Stimulated activated memory B cell treated with anti-CD40 and anti-IgM and Interleukin-4, amounts not matched to agents 10 μg/mL and 1 μg/mL and 100 μg/mL, for 72 hours (primary cell): ENCODE measurements around the gene HDAC9.

ENCODE experiments used
- ATAC-seq: fragments of 150-1000 bp; cut with Tn5 transposase; 2 replicates; pipeline ENCODE4 v1.10.0; 2021
- H3K27ac Mint-ChIP-seq: one replicate; pipeline ENCODE4 v1.8.0; 2022; ENCODE audit warnings: mild to moderate bottlenecking, mixed read lengths
- H3K27me3 Mint-ChIP-seq: one replicate; pipeline ENCODE4 v1.8.0; 2022; ENCODE audit warnings: mixed read lengths
- H3K36me3 Mint-ChIP-seq: one replicate; pipeline ENCODE4 v1.8.0; 2022; ENCODE audit warnings: mixed read lengths
- H3K4me1 Mint-ChIP-seq: one replicate; pipeline ENCODE4 v1.8.0; 2022; ENCODE audit warnings: mixed read lengths
- H3K4me3 Mint-ChIP-seq: one replicate; pipeline ENCODE4 v1.8.0; 2022; ENCODE audit warnings: mild to moderate bottlenecking, moderate library complexity, mixed read lengths
- H3K9me3 Mint-ChIP-seq: one replicate; pipeline ENCODE4 v1.8.0; 2022; ENCODE audit warnings: mixed read lengths

HDAC9 gene

GRCh38 chr7:18995811-18996426, 500.4 kb downstream of the HDAC9 start:
- Mint-ChIP-seq H3K4me1 (no peaks in the 10 kb centered on the region), H3K36me3 (peaks cover 9% of the 10 kb centered on the region), H3K27ac (no peak overlapping the region), H3K4me3 (no peak overlapping the region), H3K27me3 (no peaks in the 10 kb centered on the region), H3K9me3 (no peaks in the 10 kb centered on the region)
- ATAC-seq: no peak

GRCh38 chr7:18996583-18996982, 501.0 kb downstream of the HDAC9 start:
- ATAC-seq: no peak
- H3K36me3 Mint-ChIP-seq: peaks cover 8% of the 10 kb centered on the region
- no peaks in the 10 kb centered on the region for H3K9me3 Mint-ChIP-seq
- H3K4me1 Mint-ChIP-seq: no peaks in the 10 kb centered on the region
- no peak overlapping the region for H3K27ac Mint-ChIP-seq
- H3K4me3 Mint-ChIP-seq: no peak overlapping the region
- H3K27me3 Mint-ChIP-seq: no peaks in the 10 kb centered on the region

- Mint-ChIP-seq H3K27me3 (no peaks in the 10 kb centered on the region), H3K9me3 (no peaks in the 10 kb centered on the region), H3K4me3 (no peak overlapping the region), H3K36me3 (peaks cover 8% of the 10 kb centered on the region), H3K4me1 (no peaks in the 10 kb centered on the region), H3K27ac (no peak overlapping the region)
- ATAC-seq: no peak
Measured at GRCh38 chr7:18997477-18998150, 502.1 kb downstream of the HDAC9 start.

GRCh38 chr7:19000410-19000809, 504.9 kb downstream of the HDAC9 start:
- Mint-ChIP-seq H3K36me3 (peaks cover 8% of the 10 kb centered on the region), H3K27ac (no peak overlapping the region), H3K4me3 (no peak overlapping the region), H3K27me3 (no peaks in the 10 kb centered on the region), H3K9me3 (no peaks in the 10 kb centered on the region), H3K4me1 (no peaks in the 10 kb centered on the region)
- ATAC-seq: no peak

- Mint-ChIP-seq H3K4me3 (no peak overlapping the region), H3K27ac (no peak overlapping the region), H3K9me3 (no peaks in the 10 kb centered on the region), H3K27me3 (no peaks in the 10 kb centered on the region), H3K4me1 (no peaks in the 10 kb centered on the region), H3K36me3 (peaks cover 3% of the 10 kb centered on the region)
- no peak for ATAC-seq
Measured at GRCh38 chr7:19001854-19002253, 506.3 kb downstream of the HDAC9 start.

- no peak overlapping the region for H3K4me3 Mint-ChIP-seq
- no peaks in the 10 kb centered on the region for H3K9me3 Mint-ChIP-seq
- ATAC-seq: no peak
- H3K27me3 Mint-ChIP-seq: peaks cover 2% of the 10 kb centered on the region
- no peaks in the 10 kb centered on the region for H3K36me3 Mint-ChIP-seq
- no peaks in the 10 kb centered on the region for H3K4me1 Mint-ChIP-seq
- no peak overlapping the region for H3K27ac Mint-ChIP-seq
Measured at GRCh38 chr7:19009241-19009935, 513.8 kb downstream of the HDAC9 start.

- H3K4me3 Mint-ChIP-seq: no peak overlapping the region
- H3K9me3 Mint-ChIP-seq: no peaks in the 10 kb centered on the region
- no peak for ATAC-seq
- peaks cover 7% of the 10 kb centered on the region for H3K27me3 Mint-ChIP-seq
- no peaks in the 10 kb centered on the region for H3K4me1 Mint-ChIP-seq
- H3K36me3 Mint-ChIP-seq: no peaks in the 10 kb centered on the region
- no peak overlapping the region for H3K27ac Mint-ChIP-seq
Measured at GRCh38 chr7:19009936-19010280, 514.4 kb downstream of the HDAC9 start.

- Mint-ChIP-seq H3K36me3 (peaks cover 5% of the 10 kb centered on the region), H3K27ac (no peak overlapping the region), H3K27me3 (peaks cover 17% of the 10 kb centered on the region), H3K4me3 (no peak overlapping the region), H3K4me1 (no peaks in the 10 kb centered on the region), H3K9me3 (no peaks in the 10 kb centered on the region)
- ATAC-seq: no peak
Measured at GRCh38 chr7:19011212-19011611, 515.7 kb downstream of the HDAC9 start.

- no peak for ATAC-seq
- Mint-ChIP-seq H3K27me3 (peaks cover 45% of the 10 kb centered on the region), H3K9me3 (peaks cover 5% of the 10 kb centered on the region)
Measured at GRCh38 chr7:19015098-19015497, 519.5 kb downstream of the HDAC9 start.

GRCh38 chr7:19016140-19016539, 520.6 kb downstream of the HDAC9 start:
- no peak for ATAC-seq
- H3K9me3 Mint-ChIP-seq: peaks cover 5% of the 10 kb centered on the region
- no peak overlapping the region for H3K4me3 Mint-ChIP-seq
- no peak overlapping the region for H3K27ac Mint-ChIP-seq
- H3K4me1 Mint-ChIP-seq: no peaks in the 10 kb centered on the region
- H3K27me3 Mint-ChIP-seq: peaks cover 53% of the 10 kb centered on the region
- H3K36me3 Mint-ChIP-seq: peaks cover 5% of the 10 kb centered on the region

More at GRCh38 chr7:19015098-19015497, 519.5 kb downstream of the HDAC9 start:
- no peak overlapping the region for H3K4me3 Mint-ChIP-seq
- no peak overlapping the region for H3K27ac Mint-ChIP-seq
- H3K4me1 Mint-ChIP-seq: no peaks in the 10 kb centered on the region
- H3K36me3 Mint-ChIP-seq: peaks cover 5% of the 10 kb centered on the region

- Mint-ChIP-seq H3K27ac (no peak overlapping the region), H3K4me1 (no peaks in the 10 kb centered on the region), H3K36me3 (peaks cover 5% of the 10 kb centered on the region), H3K4me3 (no peak overlapping the region), H3K9me3 (peaks cover 5% of the 10 kb centered on the region), H3K27me3 (peaks cover 53% of the 10 kb centered on the region)
- no peak for ATAC-seq
Measured at GRCh38 chr7:19017374-19017773, 521.8 kb downstream of the HDAC9 start.

- no peak for ATAC-seq
- H3K27me3 Mint-ChIP-seq: peaks cover 44% of the 10 kb centered on the region
Measured at GRCh38 chr7:19020062-19020461, 524.5 kb downstream of the HDAC9 start.

GRCh38 chr7:19020711-19021110, 525.2 kb downstream of the HDAC9 start:
- Mint-ChIP-seq H3K9me3 (peaks cover 5% of the 10 kb centered on the region), H3K27me3 (peaks cover 41% of the 10 kb centered on the region), H3K4me3 (no peak overlapping the region), H3K27ac (no peak overlapping the region), H3K4me1 (no peaks in the 10 kb centered on the region), H3K36me3 (peaks cover 4% of the 10 kb centered on the region)
- no peak for ATAC-seq

More at GRCh38 chr7:19020062-19020461, 524.5 kb downstream of the HDAC9 start:
- peaks cover 5% of the 10 kb centered on the region for H3K36me3 Mint-ChIP-seq
- peaks cover 5% of the 10 kb centered on the region for H3K9me3 Mint-ChIP-seq
- no peaks in the 10 kb centered on the region for H3K4me1 Mint-ChIP-seq
- H3K27ac Mint-ChIP-seq: no peak overlapping the region
- H3K4me3 Mint-ChIP-seq: no peak overlapping the region

- Mint-ChIP-seq H3K27me3 (peaks cover 14% of the 10 kb centered on the region), H3K4me1 (no peaks in the 10 kb centered on the region), H3K36me3 (no peaks in the 10 kb centered on the region), H3K27ac (no peak overlapping the region), H3K4me3 (no peak overlapping the region), H3K9me3 (no peaks in the 10 kb centered on the region)
- ATAC-seq: no peak
Measured at GRCh38 chr7:19023477-19023876, 527.9 kb downstream of the HDAC9 start.

- H3K27me3 Mint-ChIP-seq: peaks cover 10% of the 10 kb centered on the region
- H3K36me3 Mint-ChIP-seq: no peaks in the 10 kb centered on the region
- no peaks in the 10 kb centered on the region for H3K4me1 Mint-ChIP-seq
- H3K4me3 Mint-ChIP-seq: no peak overlapping the region
- H3K27ac Mint-ChIP-seq: no peak overlapping the region
- H3K9me3 Mint-ChIP-seq: no peaks in the 10 kb centered on the region
- no peak for ATAC-seq
Measured at GRCh38 chr7:19024261-19024660, 528.7 kb downstream of the HDAC9 start.

GRCh38 chr7:19026888-19027287, 531.3 kb downstream of the HDAC9 start:
- Mint-ChIP-seq H3K27ac (no peak overlapping the region), H3K4me1 (no peaks in the 10 kb centered on the region), H3K4me3 (no peak overlapping the region), H3K27me3 (no peaks in the 10 kb centered on the region), H3K9me3 (no peaks in the 10 kb centered on the region), H3K36me3 (no peaks in the 10 kb centered on the region)
- ATAC-seq: no peak
